Heart left ventricle (tissue), 13 donors: ENCODE results near the gene VPS4B.

ENCODE experiments used
- POLR2A ChIP-seq, 2 donors: fragments of 450-650 bp; IDR thresholded peaks; one replicate each; pipeline ENCODE4 v1.6.1; 2017; ENCODE audit warnings: antibody characterized with exemption in 2 of 2, mild to moderate bottlenecking in 2 of 2, moderate library complexity in 2 of 2
- TF ChIP-seq, protein P1 (sequence below), 12 donors: fragments of 200-600 bp; sonication (generic) in 4 of 12; IDR thresholded peaks; one replicate each; pipeline versions ENCODE4 v1.5.0 to v1.8.0; 2018 to 2022; ENCODE audit warnings: antibody characterized with exemption in 12 of 12, mild to moderate bottlenecking in 5 of 12
- donor health status: ischemic (EF 13 %, LVEDD 7.1; RV severe dilation, severe dysfunction).
- donor health status: DM: no; HTN: yes; CAD: no.
- donor health status: DM: no; HTN: no; CAD: no.
- donor health status: ischemic (EF 25% LVEDD 6.9; RV normal size, moderate dysfunction).
- donor health status: ischemic (EF 25% LVEDD 5.7; RV mildly dilated, moderate dysfunction).
- donor health status: ischemic (EF 35%, LVEDD 5.7; RV mildly dilated, moderate dysfunction).
- donor health status: nonischemic (EF 11% LVEDD 7.7; RV severe dilation, severe dysfunction).
- donor health status: DM: yes; HTN: yes; CAD: no.
- donor health status: PGD.
- donor health status: ischemic (EF 29% LVEDD 5.4; RV normal size, mild dysfunction).
- donor health status: nonischemic (EF 23%, LVEDD 6.1; RV moderate dilation, normal function).

GRCh38 chr18:63422087-63422863, at the start of gene VPS4B:
- TF ChIP-seq POLR2A (IDR thresholded peaks at IDR 0.05) = peak; percentile 37 to 88
- TF ChIP-seq, protein P1, sequence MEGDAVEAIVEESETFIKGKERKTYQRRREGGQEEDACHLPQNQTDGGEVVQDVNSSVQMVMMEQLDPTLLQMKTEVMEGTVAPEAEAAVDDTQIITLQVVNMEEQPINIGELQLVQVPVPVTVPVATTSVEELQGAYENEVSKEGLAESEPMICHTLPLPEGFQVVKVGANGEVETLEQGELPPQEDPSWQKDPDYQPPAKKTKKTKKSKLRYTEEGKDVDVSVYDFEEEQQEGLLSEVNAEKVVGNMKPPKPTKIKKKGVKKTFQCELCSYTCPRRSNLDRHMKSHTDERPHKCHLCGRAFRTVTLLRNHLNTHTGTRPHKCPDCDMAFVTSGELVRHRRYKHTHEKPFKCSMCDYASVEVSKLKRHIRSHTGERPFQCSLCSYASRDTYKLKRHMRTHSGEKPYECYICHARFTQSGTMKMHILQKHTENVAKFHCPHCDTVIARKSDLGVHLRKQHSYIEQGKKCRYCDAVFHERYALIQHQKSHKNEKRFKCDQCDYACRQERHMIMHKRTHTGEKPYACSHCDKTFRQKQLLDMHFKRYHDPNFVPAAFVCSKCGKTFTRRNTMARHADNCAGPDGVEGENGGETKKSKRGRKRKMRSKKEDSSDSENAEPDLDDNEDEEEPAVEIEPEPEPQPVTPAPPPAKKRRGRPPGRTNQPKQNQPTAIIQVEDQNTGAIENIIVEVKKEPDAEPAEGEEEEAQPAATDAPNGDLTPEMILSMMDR (IDR thresholded peaks at IDR 0.05) = peak in 1 of 12 donors; percentile 12
